ENCODE measurements around the gene MAD1L1. TPM values are rescaled to one million over a fixed set of nuclear protein-coding genes. Genes with fewer than 3 reads are reported as not detected.

The MAD1L1 gene
- total RNA-seq, 1 donor from 2014 or later = 54.0 TPM

DNA sequence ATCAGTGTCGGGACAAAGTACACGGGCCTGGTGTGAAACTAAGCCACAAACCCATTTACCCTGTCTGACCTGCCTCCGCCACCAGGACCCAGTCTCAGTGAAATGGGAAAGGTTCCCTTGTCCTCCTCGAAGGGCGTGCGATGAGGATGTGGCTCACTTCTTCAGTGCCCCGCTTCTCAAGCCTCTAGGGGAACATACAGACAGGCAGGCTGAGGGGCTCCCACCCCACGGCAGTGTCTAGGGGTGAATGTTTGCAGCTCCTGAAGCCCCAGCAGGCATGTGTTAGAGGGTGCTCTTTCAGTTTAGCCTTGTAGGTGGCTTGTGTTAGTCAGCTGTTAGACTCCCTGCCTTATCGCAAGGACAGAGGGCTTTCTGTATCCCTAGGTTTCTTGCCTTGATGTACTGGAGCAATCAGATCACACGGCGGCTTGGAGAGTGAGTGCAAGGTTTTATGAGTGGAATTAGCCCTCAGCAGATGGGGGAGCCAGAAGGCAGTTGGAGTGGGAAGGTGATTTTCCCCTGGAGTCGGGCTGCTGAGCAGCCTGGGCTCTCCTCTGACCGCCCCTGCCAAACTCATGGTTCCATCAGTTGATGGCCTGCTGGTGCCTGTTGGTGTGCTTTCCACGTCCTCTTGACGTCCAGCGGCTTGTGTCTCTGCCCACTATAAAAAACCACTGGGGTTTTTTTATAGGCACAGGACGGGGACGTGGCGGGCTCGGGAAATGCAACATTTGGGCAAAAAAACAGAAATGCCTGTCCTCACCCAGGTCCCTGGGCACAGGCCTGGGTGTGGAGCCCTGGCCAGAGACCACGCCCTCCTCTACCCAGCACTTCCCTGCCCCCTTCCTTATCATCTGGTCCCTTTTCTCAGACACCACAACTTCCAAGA lies 10.0 kb upstream of the MAD1L1 start:
- H3K27me3 Mint-ChIP-seq = no peaks in the 10 kb centered on the region
- H3K36me3 Mint-ChIP-seq (ENCODE audit: low read depth) = peaks cover 14% of the 10 kb centered on the region
- intact Hi-C loops (cut with micrococcal nuclease) = loop anchor here (1.0 to 2.0 kb wide), 3 partner anchors 10 to 111 kb away; partner anchors contain the start of genes MAD1L1 and SNX8
- peaks cover 11% of the 10 kb centered on the region for H3K4me1 Mint-ChIP-seq
- H3K27ac Mint-ChIP-seq = peak overlapping the region; percentile 89
- H3K4me3 Mint-ChIP-seq = peak overlapping the region; percentile 96
- DNase-seq = peak; percentile 77
- no peaks in the 10 kb centered on the region for H3K9me3 Mint-ChIP-seq

DNA sequence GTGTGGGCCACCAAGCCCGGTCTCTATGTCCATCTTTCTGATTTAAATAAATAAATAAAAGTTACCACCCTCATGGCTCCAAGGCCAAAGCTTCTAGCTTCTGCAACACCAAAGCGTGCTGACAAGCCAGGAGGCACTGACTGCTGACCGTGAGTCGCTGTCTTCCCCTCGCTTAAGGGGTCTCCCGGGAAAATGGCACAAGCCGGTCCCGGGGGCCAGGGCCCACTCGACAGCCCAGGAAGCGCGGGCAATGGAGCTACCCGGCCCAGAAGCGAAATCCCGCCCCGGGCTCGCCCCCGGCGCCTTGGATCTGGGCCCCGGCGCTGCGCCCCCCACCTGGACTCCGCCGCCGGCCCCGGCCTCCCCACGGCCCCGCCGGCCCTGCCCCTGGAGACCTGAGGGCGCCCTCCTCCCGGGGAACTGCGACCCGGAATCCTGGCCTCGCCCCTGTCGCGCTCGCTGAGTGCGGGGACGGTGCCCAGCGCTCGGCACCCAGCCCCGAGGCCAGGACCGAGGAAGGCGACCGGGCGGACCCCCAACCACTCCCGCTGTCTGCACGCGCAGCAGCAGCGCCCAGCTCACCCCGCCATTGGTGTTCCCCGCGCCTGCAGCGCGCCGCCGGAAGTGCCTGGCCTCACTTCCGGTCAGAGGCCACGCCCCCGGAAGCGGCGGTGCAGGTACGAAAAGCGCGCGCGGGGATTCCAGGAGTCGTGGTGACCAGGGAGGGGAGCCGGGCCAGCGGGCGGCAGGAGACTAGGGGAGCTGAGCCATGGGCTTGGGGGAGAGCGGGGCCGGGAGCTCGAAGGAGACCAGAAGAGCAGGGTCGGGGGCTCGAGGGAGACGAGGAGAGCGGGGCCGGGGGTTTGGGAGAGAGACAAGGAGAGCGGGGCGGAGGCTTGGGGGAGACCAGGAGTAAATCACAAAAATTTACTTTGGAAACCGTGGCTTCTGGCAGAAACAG lies 9.1 kb upstream of the MAD1L1 start, which contains the start of the genes MRM2 and NUDT1:
MRM2 (minus strand) TSS at position 626 of the 961 bp plus-strand sequence; CDS start at position 590, 36 bp downstream.
NUDT1 (plus strand) TSS at position 647 of the 961 bp plus-strand sequence. CDS start 2,349 bp downstream, outside the sequence.
- peaks cover 11% of the 10 kb centered on the region for H3K4me1 Mint-ChIP-seq
- H3K4me3 Mint-ChIP-seq = peak within 1 kb of the TSS; percentile 96
- peak within 1 kb of the TSS; percentile 89 for H3K27ac Mint-ChIP-seq
- peak; percentile 95 for DNase-seq
- no peaks in the 10 kb centered on the region for H3K9me3 Mint-ChIP-seq
- H3K36me3 Mint-ChIP-seq (ENCODE audit: low read depth) = peaks cover 20% of the 10 kb centered on the region
- no peaks in the 10 kb centered on the region for H3K27me3 Mint-ChIP-seq
- intact Hi-C loops (cut with micrococcal nuclease) = loop anchor here (1.0 to 2.0 kb wide), 3 partner anchors 10 to 111 kb away; partner anchors contain the start of genes MAD1L1 and SNX8

DNA sequence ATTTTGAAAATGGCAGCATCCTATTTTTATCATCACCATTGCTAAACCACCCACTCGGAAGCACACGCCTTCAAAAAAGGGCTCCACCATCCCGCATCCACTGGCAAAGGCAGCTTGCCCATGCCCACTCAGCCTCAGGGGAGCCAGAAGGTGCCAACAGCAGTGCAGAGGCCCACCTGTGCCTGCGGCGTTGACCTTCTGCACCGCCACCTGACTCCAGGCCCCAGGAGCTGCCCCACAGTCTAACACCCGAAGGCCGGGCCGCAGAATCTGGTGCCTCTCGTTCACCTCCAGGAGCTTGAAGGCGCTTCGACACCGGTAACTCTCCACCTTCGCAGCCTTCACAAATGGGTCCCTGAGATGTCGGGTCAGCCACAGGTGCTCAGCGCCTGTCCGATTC lies 6.5 kb upstream of the MAD1L1 start:
- Mint-ChIP-seq H3K27me3 (no peaks in the 10 kb centered on the region), H3K9me3 (no peaks in the 10 kb centered on the region), H3K4me1 (peaks cover 6% of the 10 kb centered on the region), H3K27ac (no peak overlapping the region), H3K4me3 (peak overlapping the region; percentile 39), H3K36me3 (ENCODE audit: low read depth) (peaks cover 34% of the 10 kb centered on the region)
- DNase-seq = no peak
- intact Hi-C loops (cut with micrococcal nuclease) = no loop called here

DNA sequence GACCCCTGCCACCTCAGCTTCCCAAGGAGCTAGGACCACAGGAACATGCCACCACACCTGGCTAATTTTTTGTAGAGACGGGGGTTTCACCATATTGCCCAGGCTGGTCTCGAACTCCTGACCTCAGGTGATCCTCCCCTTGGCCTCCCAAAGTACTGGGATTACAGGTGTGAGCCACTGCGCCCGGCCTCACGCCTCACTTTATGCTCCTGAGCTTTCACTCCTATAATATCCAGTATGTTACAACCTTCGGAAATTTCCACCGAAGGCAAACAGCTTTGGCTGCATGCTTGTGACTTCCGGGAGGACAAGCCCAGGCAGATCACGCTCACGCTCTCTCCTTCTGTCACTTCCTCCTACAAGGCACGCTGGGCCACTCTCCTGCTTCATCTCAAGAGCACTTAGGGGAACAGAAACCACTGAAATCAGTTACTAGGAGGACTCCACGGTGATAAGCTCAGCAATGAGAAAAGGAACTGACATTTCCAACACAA lies 4.4 kb upstream of the MAD1L1 start:
- no peak for DNase-seq
- intact Hi-C loops (cut with micrococcal nuclease) = no loop called here
- Mint-ChIP-seq H3K4me1 (peaks cover 8% of the 10 kb centered on the region), H3K27ac (peak overlapping the region; percentile 8), H3K4me3 (no peak overlapping the region), H3K36me3 (ENCODE audit: low read depth) (peaks cover 37% of the 10 kb centered on the region), H3K9me3 (no peaks in the 10 kb centered on the region), H3K27me3 (no peaks in the 10 kb centered on the region)

DNA sequence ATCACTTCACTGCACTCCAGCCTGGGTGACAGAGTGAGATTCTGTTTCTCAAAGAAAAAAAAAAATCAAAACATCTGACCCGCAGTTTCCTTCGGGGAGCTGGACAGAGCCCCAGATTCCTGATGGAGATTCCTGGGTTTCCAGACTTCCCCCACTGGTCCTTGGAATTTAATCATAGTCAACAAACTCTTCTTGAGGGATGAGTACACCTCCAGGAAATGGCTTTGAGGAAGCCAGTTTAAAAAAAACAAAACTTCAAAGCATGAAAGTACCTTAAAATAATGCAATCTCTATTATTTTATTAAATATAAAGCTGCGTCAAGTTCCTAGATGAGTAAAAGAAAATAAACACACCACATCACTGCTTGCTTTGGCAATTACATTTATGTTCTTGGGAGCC lies 1.2 kb upstream of the MAD1L1 start:
- H3K9me3 Mint-ChIP-seq = no peaks in the 10 kb centered on the region
- H3K36me3 Mint-ChIP-seq (ENCODE audit: low read depth) = peaks cover 37% of the 10 kb centered on the region
- no peak for DNase-seq
- intact Hi-C loops (cut with micrococcal nuclease) = loop anchor here (5.0 kb wide), 4 partner anchors 118 to 667 kb away; partner anchors contain the start of genes CHST12 and EIF3B
- peaks cover 21% of the 10 kb centered on the region for H3K4me1 Mint-ChIP-seq
- peak overlapping the region; percentile 58 for H3K4me3 Mint-ChIP-seq
- H3K27ac Mint-ChIP-seq = no peak overlapping the region
- no peaks in the 10 kb centered on the region for H3K27me3 Mint-ChIP-seq

DNA sequence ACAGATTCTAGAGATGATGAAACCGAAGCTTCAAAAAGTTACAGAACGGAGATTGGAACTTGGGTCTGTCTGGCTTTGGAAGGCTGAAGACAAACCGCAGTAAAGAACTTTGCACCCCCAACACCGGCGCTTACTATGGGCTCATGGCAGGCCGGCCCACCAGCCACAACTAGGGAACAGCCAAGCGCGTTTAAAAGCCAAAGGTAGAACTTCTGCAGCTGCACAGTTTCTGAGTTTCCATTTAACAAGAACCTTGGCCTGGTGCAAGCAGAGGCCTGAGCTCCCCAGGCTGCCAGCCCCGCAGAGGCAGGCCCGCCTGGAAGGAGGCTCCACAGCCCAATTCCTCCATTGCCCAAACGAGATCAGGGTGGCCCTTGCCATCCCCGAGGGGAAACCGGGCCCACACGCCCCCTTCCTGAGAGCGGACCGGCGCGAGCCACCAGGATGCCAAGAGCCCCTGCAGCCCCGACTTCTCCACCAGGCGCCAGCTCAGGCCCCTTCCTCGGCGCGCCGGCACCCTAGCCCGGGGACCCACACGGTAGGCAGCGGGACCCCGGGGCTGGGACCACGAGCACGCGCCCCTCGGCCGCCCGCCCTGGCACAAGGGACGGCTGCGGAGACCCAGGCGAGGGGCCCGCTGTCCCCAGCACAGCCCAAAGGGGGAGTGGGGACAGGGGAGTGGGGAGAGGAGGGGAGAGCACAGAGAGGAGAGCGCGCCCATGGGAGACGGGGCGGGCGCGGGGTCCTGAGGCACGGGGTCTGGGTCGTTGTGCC lies 566 bp downstream of the MAD1L1 start:
- Mint-ChIP-seq H3K4me3 (peak overlapping the region; percentile 88), H3K9me3 (no peaks in the 10 kb centered on the region), H3K27me3 (no peaks in the 10 kb centered on the region), H3K36me3 (ENCODE audit: low read depth) (peaks cover 25% of the 10 kb centered on the region), H3K4me1 (peaks cover 20% of the 10 kb centered on the region), H3K27ac (peak overlapping the region; percentile 77)
- intact Hi-C loops (cut with micrococcal nuclease) = loop anchor here (1.0 to 5.0 kb wide), 5 partner anchors 10 to 665 kb away; partner anchors contain the start of genes CHST12, EIF3B, MRM2 and NUDT1
- DNase-seq = peak; percentile 78

DNA sequence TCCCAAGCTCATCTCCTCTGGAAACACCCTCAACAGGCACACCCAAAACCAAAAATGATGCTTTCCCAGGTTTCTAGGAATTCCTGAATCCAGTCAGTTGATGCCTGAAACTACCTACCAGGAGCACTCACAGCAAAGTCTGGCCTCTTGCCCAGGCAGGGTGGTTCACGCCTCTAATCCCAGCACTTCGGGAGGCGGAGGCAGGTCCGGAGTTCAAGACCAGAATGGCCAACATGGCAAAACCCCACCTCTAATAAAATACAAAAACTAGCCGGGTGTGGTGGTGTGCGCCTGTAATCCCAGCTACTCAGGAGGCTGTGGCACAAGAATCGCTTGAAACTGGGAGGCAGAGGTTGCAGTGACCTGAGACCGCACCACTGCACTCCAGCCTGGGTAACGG lies 1.9 kb downstream of the MAD1L1 start:
- Mint-ChIP-seq H3K9me3 (no peaks in the 10 kb centered on the region), H3K4me3 (no peak overlapping the region), H3K4me1 (peaks cover 21% of the 10 kb centered on the region), H3K36me3 (ENCODE audit: low read depth) (peaks cover 24% of the 10 kb centered on the region), H3K27ac (no peak overlapping the region), H3K27me3 (no peaks in the 10 kb centered on the region)
- intact Hi-C loops (cut with micrococcal nuclease) = loop anchor here (5.0 kb wide), 4 partner anchors 119 to 664 kb away; partner anchors contain the start of genes CHST12 and EIF3B
- no peak for DNase-seq

DNA sequence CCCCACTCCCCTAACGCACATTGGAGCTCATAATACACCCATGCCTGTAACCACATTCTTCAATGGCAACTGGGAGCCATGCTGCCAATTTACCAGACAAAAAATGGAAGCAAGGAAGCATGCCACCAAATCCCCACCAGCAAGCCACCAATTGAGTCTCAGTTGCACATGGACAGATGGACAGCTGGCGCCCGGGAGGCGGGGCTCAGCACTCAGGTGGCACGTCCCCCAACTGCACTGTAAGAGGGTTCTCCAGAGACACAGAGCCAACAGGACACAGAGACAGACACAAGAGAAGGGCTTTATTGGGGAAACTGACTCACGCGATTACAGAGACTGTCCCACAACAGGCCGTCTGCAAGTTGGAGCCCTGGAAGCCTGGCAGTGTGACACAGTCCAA lies 2.5 kb downstream of the MAD1L1 start:
- Mint-ChIP-seq H3K4me3 (no peak overlapping the region), H3K36me3 (ENCODE audit: low read depth) (peaks cover 26% of the 10 kb centered on the region), H3K27me3 (no peaks in the 10 kb centered on the region), H3K4me1 (peaks cover 21% of the 10 kb centered on the region), H3K9me3 (no peaks in the 10 kb centered on the region), H3K27ac (no peak overlapping the region)
- no peak for DNase-seq
- intact Hi-C loops (cut with micrococcal nuclease) = loop anchor here (5.0 kb wide), 4 partner anchors 118 to 663 kb away; partner anchors contain the start of genes CHST12 and EIF3B

DNA sequence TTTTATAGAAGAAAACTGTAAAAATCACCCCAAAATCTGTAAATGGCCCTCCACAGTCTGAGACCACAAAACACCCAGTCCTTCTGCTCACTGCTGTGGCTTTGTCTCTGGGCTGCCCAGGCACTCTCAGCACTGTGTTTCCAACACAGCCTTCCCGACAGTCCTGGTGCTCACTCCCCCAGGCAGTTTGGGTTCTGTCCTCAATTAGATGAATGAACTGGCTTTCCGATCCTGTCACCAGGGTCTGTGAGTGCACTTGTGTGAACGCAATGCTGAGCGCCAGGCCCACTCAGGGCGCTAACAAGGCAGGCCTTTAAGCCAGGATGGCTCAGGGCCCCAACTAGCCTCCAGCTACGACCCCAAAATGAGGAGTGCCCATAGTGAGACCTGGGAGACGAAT lies 3.3 kb downstream of the MAD1L1 start:
- DNase-seq = no peak
- intact Hi-C loops (cut with micrococcal nuclease) = no loop called here
- Mint-ChIP-seq H3K4me1 (peaks cover 21% of the 10 kb centered on the region), H3K9me3 (no peaks in the 10 kb centered on the region), H3K4me3 (no peak overlapping the region), H3K27me3 (no peaks in the 10 kb centered on the region), H3K36me3 (ENCODE audit: low read depth) (peaks cover 22% of the 10 kb centered on the region), H3K27ac (no peak overlapping the region)

DNA sequence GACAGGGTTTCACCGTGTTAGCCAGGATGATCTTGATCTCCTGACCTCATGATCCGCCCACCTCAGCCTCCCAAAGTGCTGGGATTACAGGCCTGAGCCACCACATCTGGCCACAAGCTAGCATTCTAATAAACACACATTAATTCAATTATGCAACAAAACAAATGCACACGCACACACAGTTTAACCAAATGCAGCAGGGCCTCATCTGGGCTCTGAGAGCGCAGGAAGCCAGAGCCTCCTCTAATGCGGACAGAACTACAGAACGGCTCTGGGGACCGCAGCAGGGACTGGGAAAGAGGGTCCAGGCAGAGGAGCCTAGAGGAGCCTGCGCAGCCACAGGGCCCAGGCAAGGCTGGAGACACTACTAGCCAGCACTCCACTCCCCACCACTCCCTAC lies 3.8 kb downstream of the MAD1L1 start:
- Mint-ChIP-seq H3K36me3 (ENCODE audit: low read depth) (peaks cover 24% of the 10 kb centered on the region), H3K9me3 (no peaks in the 10 kb centered on the region), H3K27ac (no peak overlapping the region), H3K4me1 (peaks cover 21% of the 10 kb centered on the region), H3K4me3 (no peak overlapping the region), H3K27me3 (no peaks in the 10 kb centered on the region)
- intact Hi-C loops (cut with micrococcal nuclease) = no loop called here
- no peak for DNase-seq

DNA sequence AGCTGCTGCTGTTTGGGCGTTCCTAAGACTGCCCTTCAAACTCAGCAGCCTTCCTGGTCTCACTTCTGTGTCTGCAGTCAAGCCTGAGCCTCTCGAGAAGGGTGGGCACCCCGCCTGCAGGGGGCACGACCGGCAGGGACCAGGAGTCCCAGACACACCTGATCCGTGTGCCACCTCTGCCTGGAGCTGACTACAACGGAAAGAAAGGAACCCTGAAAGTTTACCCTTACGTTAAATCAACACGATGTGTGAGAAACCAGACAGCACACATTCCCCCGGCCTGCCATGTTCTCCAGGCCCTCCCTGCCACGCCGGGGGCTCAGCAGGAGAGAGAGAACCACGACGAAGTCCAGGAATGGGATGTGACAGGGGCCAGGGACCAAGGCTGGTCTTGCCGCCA lies 5.0 kb downstream of the MAD1L1 start:
- Mint-ChIP-seq H3K4me1 (peaks cover 15% of the 10 kb centered on the region), H3K9me3 (no peaks in the 10 kb centered on the region), H3K36me3 (ENCODE audit: low read depth) (peaks cover 22% of the 10 kb centered on the region), H3K27me3 (no peaks in the 10 kb centered on the region), H3K4me3 (no peak overlapping the region), H3K27ac (no peak overlapping the region)
- DNase-seq = no peak
- intact Hi-C loops (cut with micrococcal nuclease) = no loop called here

DNA sequence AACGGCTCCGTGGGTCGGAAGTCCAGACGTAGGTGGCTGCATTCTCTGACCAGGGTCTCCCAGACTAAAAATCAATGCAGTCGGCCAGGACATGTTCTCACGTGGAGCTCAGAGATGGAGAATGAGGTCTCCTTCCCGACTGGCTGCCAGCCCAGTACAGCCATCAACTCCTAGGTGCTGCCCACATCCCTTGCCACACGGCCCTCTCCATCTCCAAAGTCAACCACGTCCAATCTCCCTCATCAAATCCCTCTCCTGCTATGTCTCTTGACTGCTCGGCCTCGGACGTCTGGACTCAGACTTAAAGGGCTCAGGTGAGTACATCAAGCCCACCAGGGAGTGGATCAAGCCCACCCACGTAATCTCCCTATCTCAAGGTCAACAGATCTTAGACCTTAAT lies 6.9 kb downstream of the MAD1L1 start:
- no peak overlapping the region for H3K4me3 Mint-ChIP-seq
- H3K4me1 Mint-ChIP-seq = peaks cover 11% of the 10 kb centered on the region
- H3K9me3 Mint-ChIP-seq = no peaks in the 10 kb centered on the region
- peaks cover 31% of the 10 kb centered on the region for H3K36me3 Mint-ChIP-seq (ENCODE audit: low read depth)
- intact Hi-C loops (cut with micrococcal nuclease) = no loop called here
- H3K27me3 Mint-ChIP-seq = no peaks in the 10 kb centered on the region
- H3K27ac Mint-ChIP-seq = no peak overlapping the region
- no peak for DNase-seq
